HFF-Myc (cell line): ENCODE measurements around the gene ELK3.

Source experiments
- DNase-seq: peaks from one replicate; pipeline ENCODE4 v3.0.0-alpha.2; 2011; ENCODE audit warnings: low read depth; ENCODE audit errors: extremely low read depth
- H3K4me3 ChIP-seq: replicated peaks from 2 replicates; pipeline ENCODE4 v1.5.1; 2011; ENCODE audit warnings: low read depth, mild to moderate bottlenecking, control low read depth, low read length
- TF ChIP-seq, protein P1 (sequence below): IDR thresholded peaks from 2 replicates; pipeline ENCODE4 v1.5.1; 2012; ENCODE audit warnings: mild to moderate bottlenecking, low read depth, low read length, control low read depth; ENCODE audit errors: missing control alignments

The ELK3 gene

DNA sequence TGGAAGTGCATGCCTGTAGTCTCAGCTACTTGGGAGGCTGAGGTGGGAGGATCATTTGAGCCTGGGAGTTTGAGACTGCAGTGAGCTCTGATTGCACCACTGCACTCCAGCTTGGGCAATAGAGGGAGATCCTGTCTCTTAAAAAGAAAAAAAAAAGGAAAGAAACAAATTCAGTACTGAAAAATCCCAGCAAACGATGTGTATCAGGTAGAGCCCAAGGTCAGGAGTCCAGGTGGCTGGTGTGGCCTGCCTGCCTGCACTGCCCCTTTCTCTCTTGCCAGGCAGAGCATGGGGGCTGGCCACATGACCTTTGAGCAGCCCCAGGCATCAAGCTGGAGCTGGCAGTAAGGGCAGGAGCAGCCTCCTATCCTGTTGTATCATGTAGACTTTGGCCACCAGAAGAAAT, 31.8 kb downstream of the ELK3 start:
- H3K4me3 ChIP-seq, result no peak overlapping the region
- TF ChIP-seq, protein P1, sequence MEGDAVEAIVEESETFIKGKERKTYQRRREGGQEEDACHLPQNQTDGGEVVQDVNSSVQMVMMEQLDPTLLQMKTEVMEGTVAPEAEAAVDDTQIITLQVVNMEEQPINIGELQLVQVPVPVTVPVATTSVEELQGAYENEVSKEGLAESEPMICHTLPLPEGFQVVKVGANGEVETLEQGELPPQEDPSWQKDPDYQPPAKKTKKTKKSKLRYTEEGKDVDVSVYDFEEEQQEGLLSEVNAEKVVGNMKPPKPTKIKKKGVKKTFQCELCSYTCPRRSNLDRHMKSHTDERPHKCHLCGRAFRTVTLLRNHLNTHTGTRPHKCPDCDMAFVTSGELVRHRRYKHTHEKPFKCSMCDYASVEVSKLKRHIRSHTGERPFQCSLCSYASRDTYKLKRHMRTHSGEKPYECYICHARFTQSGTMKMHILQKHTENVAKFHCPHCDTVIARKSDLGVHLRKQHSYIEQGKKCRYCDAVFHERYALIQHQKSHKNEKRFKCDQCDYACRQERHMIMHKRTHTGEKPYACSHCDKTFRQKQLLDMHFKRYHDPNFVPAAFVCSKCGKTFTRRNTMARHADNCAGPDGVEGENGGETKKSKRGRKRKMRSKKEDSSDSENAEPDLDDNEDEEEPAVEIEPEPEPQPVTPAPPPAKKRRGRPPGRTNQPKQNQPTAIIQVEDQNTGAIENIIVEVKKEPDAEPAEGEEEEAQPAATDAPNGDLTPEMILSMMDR, result no peak
- DNase-seq, result no peak

DNA sequence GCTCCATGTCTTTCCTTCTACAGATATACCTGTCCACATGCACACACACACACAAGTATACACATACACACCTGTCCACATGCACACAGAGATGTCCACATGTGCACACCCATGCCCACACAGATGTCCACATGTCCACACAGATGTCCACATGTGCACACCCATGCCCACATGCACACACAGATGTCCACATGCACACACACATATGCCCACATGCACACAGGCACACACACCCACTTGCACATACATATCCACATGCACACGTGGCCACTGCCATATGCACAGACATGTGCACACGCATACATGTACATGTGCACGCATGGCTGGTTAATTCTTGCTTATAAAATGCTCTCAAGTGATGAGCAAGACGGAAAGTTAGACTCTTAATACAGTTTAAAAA, 32.2 kb downstream of the ELK3 start:
- H3K4me3 ChIP-seq, result no peak overlapping the region
- DNase-seq, result no peak
- TF ChIP-seq, protein P1, result no peak

DNA sequence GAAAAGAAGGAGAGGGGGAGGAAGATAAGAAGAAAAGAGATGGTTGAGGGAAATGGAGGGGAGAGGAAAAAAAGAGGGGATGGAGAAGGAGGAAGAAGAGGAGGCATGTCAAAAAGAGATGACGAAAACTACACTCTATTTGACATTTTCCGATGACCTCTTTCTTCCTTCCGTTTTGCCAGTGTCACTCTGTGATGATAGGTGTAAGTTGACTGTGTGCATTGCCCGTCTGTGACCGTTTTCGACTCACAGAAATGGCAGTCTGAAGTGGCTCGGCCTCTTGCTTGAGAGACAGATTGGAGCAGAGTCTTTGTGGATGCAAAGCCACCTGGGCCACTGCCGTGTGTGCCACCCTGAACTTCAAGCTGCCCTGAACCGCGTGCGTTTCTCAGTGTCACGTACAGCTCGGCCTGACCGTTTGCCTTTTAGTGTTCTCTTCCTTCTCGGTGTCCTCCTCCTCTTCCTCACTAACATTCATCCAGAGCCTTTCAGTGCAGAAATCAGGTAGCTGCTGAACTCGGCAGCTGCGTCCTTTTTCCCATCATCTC, 32.7 kb downstream of the ELK3 start:
- TF ChIP-seq, protein P1, result no peak
- no peak overlapping the region for H3K4me3 ChIP-seq
- no peak for DNase-seq

DNA sequence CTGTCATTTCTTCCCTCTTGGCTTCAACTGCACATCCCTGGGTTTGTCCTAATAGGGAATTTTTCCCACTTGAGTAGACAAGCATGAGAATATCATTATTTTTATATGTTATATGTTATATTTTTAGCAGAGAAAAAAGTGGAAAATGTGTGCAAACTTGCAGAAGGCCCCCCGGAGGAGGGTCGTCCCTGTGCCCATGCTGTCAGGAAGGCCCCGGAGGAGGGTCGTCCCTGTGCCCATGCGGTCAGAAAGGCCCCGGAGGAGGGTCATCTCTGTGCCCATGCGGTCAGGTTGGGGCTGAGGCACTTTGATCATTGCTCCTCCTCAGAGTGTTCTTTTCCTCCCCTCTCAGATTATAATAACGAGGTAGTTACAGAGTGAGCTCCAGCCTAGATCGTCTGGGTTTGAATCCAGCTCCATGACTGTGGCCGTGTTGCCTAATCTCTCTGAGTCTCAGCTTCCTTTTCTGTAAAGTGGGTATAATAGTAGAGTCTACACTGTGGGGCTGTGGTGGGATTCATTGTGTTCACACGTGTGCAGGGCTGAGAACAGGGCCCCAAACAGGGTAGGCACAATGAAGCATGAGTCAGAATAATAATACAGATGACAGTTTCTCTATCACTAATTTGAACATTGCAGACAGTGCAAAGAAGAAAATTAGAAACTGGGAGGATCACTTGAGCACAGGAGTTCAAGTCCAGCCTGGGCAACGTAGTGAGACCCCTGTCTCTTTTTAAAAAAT, 33.4 kb downstream of the ELK3 start:
- TF ChIP-seq, protein P1, result no peak
- DNase-seq, result no peak
- H3K4me3 ChIP-seq, result no peak overlapping the region

DNA sequence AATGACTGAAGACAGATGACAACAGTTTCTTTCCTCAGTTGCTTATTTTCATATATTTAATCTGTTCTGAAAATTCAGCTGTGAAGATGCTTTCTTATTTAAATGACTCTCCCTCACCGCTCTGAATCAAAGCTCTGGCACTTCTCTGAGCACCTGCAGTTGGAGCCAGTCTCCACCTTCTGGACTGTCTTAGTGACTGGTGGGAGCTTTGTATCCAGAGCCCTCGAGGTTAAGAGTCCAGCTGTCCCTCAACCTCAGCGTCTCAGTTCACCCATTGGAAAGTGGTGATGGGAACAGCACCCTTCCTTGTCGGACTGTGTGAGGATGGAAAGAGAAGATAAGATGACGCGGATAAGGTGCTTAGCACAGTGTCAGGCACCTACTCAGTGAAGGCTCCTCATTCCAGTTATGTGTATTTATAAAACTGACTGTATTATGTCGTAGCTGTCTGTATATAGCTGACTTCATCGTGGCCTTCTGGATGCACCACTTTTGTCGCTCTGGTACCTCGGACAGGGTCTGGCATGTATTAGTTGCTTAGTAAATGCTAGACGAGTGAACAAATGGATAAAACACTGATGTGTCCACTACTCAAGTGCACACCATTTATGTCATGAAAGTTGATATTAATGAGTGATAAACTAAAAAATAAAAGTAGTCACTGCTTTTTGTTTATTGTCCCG, 34.5 kb downstream of the ELK3 start:
- DNase-seq, result no peak
- TF ChIP-seq, protein P1, result no peak
- H3K4me3 ChIP-seq, result no peak overlapping the region

DNA sequence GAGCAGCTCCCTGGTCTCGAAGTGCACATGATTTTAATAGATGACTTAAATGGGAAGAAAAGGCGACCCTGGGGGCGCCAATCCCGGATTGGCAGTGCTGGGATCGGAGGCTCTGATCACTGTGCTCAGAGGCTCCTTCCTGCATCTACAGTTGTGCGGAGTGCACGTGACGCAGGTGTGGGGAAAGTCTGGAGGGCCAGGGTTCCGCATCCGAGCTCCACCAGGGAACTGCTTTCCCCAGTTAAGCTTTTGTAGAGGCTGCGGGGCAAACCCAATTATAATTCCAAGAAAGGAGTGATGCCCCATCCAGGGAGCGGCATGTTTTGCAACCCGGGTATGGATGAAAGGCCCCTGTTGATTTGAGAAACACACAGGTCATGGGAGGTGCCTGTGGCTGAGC, 36.5 kb downstream of the ELK3 start:
- TF ChIP-seq, protein P1, result no peak

More for the DNA sequence above, 36.5 kb downstream of the ELK3 start:
- H3K4me3 ChIP-seq, result no peak overlapping the region
- no peak for DNase-seq
